Stimulated activated CD8-positive, alpha-beta memory T cell treated with anti-CD3 and anti-CD28 coated beads, Interleukin-7, amount 100 ng/mL, for 1 hour (primary cell): Measurements from ENCODE around the gene PADI4.
A peak's percentile ranks its signal among the peaks of the same experiment; 100 is the strongest.
"Not testable (repeated sequence)": the region's sequence is repeated elsewhere in the genome, so short reads cannot be mapped to it uniquely, and the experiment has no call there.

Experiments
- DNase-seq, 2 donors: peaks; one replicate each; pipeline ENCODE4 v3.0.0-alpha.2; 2020; ENCODE audit warnings: low read depth in 2 of 2

Gene PADI4

DNA sequence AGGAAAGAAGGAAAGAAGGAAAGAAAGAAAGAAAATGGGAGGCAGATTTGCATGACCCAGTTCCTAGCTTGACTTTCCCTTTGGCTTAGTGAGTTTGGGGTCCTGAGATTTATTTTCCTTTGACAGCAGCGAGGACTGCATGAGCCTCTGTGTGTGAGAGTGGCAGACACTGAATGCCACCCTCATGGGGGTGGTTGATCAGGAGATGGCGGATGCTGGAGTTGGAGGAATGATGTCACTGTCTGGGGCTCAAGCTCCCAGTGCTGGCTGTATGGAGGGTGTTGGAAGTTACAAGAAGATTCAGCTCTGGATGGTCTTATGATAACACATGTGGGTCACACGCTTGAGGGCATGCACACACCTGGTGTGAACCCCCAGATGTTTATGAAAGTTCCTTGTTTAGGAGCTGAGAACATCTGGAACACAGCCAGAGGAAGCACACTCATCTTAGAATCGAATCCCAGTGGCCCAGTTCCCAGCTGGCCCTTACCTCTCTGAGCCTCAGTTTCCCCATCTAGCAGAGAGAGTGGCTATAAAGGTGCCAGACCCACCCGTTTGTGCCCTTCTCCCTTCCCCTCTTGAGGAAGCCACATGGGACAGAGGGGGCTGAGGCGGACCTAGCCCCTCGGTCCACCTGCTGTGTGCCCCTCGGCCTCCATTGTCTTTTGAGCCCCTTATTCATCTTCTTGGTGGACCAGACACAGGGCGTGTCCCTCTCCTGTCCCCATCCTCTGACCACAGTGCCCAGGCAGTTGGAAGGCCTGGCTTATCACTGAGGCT, 5.7 kb downstream of the PADI4 start:
- no peak for DNase-seq

DNA sequence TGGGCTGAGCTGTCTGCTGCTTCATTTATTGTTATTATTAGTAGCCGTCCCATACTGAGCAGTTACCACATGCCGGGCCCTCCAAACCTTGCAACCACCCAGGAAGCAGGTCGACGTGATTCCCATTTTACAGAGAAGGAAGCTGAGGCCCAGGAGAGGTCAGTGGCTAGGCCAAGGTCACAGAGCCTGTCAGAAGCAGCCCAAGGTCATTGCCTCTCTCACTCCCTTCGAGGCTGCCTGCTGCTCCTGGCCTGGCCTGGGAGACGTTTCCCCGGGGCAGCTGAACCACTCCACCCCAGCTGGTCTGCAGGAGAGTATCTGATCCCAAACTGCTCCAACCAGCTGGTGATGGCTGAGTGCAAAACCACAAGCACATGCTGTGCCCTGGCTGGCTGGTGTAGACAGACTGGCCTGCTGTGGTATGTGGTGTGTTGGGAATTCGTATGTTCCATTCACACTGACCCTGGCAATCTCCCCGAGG, 6.5 kb downstream of the PADI4 start:
- no peak for DNase-seq

DNA sequence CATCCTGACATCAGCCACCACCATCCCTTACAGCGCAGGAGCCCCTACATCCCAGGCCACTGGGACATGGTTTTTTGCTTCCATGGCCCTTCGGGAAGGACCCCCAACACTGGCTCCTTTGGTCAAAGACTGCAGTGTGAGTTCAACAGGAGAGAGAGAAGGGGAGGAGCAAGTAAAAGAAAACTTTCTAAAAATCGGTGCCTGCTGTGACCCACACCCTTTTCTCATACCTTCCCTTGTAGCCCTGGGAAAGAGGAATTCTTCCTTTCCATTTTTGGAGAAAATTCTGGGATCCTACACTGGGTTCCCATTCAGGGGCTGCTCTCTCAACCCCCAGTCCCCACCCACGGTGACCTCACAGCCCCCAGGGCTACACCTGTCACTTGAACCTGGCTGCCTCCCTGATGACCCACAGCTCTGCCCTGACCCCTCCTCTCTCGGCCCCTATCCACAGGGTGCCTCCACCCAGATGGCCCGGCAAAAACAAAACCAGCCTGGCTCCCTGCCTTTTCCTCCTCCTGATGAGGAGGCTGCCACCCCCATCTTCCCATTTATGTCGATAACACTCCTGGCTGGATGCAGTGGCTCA, 7.6 kb downstream of the PADI4 start:
- no peak for DNase-seq

DNA sequence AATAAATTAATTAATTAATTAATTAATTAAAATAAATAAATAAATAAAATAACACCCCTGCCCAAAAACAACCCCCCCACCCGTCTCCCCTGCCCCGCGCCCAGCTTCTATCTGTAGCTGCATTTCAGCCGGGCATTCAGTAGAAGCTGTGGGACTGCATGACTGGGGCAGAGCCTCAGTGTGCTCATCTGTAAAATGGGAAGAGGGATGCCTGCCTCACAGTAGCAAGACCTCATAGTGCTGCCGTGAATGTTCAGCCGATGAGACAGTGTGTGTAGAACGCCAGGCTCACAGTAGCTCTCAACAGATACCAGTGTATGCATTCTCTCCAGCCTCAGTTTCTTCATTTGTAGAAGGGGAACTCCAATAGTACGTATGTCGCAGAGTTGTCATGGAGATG, 8.7 kb downstream of the PADI4 start:
- DNase-seq = no peak

DNA sequence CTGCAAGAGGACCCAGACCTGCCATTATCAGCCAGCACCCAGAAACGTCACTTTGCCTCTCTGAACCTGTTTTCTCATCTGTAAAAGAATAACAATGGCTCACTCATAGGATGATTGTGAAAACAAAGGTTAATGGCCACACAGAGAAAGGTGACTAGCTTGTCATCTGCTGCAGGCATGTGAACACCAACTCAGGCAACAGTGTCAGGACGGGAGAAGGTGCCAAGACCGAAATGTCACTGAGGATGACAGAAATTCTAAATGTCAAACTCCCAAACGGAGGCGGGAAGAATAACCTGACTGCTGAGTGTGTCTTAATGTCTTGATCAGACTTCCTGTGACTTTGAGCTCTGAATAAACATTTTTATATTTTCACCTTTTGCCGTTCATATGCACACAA, 10.3 kb downstream of the PADI4 start:
- DNase-seq = no peak

DNA sequence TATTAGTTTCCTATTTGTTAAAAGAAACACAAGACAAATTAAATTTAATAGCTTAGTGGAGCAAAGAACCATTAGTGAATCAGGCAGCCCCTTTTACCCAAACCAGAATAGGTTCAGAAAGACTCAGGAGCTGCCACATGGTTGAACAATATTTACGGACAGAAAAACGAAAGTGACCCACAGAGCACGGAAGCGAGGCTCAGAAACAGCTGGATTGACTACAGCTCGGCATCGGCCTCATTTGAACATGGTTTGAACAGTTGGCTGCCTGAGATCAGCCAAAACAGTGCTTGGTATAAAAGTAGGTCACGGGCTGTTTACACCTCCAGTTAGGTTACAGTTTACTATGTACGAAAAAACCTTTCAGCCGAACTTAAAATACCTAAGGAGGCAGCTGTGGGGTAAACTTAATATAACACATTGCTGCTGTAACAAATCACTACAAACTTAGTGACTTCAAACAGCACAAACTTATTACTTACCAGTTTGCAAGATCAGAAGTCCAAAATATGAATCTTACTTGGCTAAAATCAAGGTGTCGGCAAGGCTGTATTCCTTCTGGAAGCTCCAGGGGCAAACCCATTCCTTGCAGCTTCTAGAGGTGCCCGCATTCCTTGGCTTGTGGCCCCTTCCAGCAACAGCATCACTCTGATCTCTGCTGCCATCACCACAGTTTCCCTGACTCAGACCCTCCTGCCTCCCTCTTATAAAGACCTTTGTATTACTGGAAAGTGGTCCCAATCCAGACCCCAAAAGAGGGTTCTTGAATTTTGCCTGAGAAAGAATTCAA, 11.8 kb downstream of the PADI4 start:
- DNase-seq = no peak

DNA sequence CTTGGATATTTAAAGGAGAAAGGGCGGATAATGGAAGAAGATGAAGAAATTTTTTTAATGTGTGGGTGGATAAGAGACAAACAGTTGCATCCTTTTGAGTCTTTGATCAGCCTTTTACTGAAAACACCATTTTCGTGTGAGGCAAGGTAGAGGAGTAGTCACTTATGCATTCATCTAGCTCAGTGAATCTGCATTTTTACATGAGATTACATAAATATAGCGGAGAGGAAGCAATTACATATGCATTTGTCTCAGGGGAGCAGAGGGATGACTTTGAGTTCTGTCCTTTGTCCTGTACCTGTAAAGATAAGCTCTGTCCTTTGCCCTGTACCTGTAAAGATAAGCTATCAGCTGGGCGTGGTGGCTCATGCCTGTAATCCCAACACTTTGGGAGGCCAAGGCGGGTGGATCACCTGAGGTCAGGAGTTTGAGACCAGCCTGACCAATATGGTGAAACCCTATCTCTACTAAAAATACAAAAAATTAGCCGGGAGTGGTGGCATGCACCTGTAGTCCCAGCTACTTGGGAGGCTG, 13.9 kb downstream of the PADI4 start:
- DNase-seq = not testable (repeated sequence)

DNA sequence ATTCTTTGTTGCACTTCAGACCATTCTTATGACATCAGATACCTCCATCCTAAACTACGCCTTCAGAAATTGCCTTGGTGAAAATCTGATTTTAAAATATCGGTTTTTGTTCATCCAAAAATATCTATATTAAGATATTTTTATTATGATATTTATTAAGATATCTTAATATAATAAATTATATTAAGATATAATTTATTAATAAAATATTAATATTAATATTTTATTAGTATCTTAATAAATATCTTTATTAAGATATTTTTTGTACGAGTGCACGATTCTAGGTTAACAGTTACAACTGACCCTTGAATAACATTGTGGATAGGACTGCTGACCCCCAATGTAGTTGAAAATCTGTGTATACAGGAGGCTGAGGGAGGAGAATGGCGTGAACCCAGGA, 20.9 kb downstream of the PADI4 start:
- DNase-seq = no peak

DNA sequence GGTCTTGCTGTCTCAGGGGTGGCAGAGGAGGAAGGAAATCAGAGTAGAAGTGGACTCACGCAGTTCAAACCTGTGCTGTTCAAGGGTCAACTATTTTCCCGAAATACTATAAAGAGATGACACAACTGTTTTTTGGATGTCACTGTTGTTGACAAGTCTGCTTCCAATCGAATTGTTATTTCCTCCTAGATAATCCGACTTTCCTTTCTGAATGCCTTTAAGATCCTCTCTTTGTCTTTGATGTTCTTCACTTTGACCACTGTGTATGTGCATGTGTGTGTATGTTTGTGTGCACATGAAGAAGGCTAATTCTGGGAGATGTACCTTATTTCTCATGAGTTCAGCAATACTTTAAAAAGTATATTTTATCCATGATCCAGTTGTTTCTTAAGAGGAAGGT, 21.6 kb downstream of the PADI4 start:
- DNase-seq = no peak

DNA sequence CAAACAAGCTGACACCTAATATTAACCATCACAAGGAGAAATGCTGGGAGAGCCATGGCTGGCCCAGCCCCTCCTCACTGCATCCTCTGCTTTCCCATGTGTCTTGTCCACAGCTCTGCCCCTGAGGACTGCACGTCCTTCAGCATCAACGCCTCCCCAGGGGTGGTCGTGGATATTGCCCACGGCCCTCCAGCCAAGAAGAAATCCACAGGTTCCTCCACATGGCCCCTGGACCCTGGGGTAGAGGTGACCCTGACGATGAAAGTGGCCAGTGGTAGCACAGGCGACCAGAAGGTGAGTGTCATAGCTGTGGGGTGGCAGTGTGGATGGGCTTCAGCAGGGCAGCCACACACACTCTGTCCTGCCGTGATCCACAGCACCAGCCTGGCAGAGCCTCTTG, 22.9 kb downstream of the PADI4 start:
- DNase-seq = no peak

DNA sequence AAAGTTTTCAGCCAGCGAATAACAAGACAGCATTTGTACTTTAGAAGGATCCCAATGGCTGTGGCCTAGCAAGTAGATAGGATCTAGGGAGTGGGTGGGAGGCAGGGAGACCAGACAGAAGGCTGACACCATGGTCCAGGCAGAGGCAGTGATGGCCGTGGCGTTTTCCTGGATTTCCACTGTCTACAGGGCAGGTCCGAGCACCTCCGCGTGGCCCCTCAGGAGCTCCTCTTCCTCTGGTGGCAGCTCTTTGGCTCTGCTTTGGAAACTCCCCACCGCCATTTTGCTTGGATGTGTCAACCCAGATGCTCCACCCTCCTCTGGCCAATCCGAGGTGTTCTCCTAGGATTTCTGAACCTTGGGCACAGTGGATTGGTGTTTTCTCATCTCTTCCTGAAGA, 25.1 kb downstream of the PADI4 start:
- DNase-seq = no peak

DNA sequence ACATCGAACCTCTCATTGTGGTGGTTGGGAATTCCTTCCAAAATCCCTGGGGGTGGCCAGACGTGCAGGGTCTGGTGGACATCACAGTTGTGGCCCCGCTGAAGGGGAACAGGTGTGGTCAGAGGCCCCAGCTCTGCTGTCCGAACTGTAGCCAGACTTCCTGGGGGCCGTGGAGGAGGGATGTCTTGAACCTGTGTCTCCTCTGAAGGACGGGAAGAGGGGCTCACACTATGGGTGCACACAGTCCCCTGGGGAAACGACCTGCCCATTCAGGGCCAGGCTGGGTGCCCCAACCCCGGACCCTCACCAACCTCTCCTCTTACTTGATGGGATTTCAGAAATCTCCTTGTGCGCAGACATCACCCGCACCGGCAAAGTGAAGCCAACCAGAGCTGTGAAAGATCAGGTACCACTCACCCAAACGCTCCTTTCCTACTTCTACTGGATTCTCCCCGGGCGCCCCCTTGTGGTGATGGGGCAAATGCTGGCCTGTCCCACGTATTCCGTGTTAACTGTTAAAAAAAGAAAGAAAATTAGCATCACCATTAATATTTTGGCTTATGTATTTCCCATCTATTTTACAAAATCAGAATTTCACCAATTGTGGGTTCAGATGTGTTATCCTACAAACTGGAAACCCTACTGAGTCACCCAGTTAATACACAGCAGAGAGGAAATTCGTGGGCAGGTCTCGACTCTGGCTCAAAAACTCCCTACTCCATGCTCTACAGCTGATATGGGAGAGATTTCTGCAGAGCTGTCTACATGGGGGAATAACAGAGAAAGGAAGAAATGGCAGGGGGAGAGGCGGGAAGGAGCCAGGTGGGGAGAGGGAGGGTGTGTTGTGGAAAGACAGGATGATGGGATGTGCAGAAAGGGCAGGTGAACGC, 28.1 kb downstream of the PADI4 start:
- peak in 1 of 2 donors; percentile 41 for DNase-seq

DNA sequence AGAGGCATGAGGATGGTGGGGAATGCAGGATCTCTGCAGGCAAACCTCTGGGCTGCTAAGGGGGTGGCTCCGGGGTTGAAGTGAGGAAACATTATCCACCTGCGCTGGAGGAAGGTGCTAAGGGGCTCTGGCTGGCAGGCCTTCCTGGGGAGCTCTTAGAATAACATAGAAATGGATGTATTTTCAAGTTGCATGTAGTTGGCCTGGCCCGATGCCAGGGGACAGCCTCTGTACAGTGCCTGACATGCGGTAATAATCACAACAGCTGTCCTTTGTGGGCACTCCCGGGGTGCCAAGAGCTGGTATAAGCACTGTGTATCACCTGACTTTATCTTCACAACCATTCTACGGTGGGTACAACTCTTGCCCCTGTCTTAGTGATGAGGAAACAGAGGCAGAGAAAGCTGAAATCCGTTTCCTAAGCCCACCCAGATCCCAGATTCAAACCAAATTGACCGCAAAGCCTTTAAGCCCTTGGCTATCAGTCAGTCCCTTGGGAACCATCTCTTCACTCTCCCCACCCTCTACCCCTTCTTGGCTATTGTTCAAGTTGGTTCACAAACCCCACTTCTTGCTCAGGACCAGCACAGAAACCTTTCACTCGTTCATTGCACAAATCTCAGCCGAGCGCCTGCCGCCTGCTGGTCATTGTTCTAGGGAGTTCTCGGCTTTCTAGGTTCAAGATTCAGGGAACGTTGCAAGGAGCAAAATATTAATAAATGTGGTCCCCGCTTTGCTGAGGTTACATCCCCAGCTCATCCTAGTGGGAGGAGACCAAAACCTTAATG, 30.9 kb downstream of the PADI4 start:
- no peak for DNase-seq

DNA sequence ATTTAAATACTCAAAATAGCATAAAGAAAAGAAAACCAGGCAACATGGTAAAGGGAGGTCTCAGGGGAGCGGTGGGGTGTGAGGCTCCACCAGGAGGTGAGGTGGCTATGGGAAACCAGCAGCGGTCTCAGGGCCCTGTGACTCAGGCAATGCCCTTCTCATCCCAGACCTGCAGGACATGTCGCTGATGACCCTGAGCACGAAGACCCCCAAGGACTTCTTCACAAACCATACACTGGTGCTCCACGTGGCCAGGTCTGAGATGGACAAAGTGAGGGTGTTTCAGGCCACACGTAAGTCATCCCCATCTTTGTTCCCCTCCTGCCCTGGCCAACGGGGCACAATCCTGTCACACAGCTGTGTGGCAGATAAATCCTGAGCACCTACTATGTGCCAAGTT, 31.5 kb downstream of the PADI4 start:
- DNase-seq = no peak

DNA sequence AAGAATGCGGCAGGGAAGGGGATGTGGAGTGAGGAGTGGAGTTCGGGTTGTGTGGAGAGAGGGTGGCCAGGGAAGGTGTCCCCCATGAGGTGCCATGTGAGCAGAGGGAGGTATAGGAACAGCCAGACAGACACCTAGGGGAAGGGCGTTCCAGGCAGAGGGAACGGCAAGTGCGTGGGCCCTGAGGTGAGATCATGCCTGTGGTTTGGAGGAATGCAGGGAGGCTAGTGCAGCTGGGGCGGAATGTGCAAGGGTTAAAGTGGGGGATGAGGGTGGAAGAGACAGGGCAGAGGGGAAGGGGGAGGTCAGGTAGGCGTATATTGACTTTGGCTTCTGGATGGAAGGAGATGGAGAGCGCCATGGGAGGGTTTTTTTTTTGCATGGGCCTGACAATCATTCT, 32.4 kb downstream of the PADI4 start:
- DNase-seq = no peak

DNA sequence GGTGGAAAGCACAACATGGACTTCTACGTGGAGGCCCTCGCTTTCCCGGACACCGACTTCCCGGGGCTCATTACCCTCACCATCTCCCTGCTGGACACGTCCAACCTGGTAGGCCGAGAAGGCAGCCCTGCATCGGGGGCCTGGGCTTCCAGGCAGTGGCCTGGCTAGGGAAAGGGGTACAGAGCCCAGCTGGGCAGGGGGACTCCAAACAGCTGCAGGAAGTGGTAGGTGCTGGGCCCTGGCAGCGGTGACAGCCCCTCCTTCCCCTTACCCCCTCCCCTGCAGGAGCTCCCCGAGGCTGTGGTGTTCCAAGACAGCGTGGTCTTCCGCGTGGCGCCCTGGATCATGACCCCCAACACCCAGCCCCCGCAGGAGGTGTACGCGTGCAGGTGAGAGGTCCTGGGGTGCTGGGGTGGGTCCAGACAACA, 34.0 kb downstream of the PADI4 start:
- DNase-seq = no peak

DNA sequence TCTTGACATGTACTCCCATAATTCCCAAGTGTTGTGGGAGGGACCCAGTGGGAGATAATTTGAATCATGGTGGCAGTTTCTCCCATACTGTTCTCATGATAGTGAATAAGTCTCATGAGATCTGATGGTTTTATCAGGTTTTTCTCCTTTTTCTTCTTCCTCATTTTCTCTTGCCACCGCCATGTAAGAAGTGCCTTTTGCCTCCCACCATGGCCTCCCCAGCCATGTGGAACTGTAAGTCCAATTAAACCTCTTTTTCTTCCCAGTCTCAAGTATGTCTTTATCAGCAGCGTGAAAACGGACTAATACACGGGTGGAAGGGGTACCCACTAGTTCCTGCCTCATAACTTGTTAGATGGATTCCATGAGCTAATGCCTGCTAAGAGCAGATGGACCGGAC, 37.5 kb downstream of the PADI4 start:
- DNase-seq = not testable (repeated sequence)

DNA sequence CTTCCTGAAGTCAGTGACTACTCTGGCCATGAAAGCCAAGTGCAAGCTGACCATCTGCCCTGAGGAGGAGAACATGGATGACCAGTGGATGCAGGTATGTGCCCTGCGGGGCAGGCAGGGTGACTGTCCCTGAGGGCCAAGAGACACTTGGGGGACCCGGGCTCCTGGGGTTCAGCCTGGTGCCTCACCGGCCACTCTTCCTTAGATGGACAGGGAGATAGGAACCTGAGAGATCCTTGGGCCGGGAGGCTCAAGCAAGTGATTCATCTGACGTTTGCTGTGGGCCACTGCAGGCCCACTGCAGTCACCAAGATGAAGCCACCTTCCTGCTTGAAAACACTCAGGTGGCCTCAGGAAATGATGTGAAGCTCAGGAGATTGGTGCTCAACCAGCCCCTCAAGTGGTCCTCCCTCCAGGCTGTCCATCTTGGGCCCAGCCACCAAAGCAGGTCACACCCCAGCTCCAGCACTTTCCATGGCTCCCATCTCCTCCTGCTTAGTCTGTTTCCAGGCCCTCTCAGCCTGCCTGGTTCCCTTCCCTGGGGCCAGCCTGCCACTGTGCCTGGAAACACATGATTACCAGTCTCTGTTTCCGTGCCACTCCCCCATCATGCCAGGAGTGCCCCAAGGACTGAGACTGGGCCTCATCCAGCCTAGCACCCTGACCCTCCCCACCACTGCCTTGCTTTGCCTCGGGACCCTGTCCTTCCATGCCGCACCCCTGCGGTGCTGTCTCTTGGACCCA, 38.2 kb downstream of the PADI4 start:
- DNase-seq = no peak

DNA sequence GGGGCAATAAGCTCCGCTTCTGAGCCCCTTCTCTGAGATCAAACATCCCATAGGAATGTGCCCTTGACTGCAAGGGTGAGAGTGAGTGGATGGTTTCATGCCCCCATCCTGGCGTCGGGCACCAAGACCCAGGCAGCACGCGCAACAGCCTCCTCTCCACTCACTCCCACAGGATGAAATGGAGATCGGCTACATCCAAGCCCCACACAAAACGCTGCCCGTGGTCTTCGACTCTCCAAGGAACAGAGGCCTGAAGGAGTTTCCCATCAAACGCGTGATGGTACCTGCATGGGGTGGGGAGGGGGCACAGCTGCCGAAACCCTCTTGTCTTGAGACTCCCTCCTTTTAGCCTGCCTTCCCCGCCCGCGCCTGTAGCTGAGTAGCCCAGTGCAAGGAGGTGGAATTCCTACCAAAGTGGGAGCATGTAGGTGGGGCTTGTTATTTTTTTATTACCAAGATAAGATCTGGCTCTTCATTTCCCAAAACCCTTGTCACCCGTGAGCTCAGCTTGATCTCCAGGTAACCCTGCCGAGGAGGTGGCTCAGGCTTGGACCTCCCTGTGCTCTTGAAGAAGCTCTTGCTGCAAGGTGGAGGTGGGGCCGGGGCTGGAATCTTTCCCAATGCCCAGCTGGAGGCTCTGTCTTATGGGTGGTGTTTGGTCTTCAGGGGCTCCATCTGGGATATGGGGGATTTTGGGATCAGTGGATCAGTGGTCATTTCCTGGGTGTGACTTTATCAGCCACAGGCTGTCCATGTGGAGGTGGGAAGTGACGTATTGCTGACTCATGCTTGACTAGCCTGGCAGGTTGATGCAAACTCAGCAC, 40.0 kb downstream of the PADI4 start:
- no peak for DNase-seq
